AG09309 (cell line): ENCODE measurements around the gene NLGN1.

ENCODE experiments used
- DNase-seq: peaks from one replicate; pipeline ENCODE4 v3.0.0-alpha.2; 2010; ENCODE audit warnings: low read depth
- H3K4me3 ChIP-seq: 2 replicates; pipeline ENCODE4 v1.5.1; 2011; ENCODE audit warnings: mild to moderate bottlenecking, low read depth, low read length, moderate library complexity; ENCODE audit not compliant: control insufficient read depth
- TF ChIP-seq, protein P1 (sequence below): IDR thresholded peaks from 2 replicates; pipeline ENCODE4 v1.5.1; 2011; ENCODE audit warnings: mild to moderate bottlenecking, low read depth, low read length, inconsistent platforms; ENCODE audit not compliant: insufficient read depth, control insufficient read depth; ENCODE audit errors: missing control alignments

NLGN1 gene

DNA sequence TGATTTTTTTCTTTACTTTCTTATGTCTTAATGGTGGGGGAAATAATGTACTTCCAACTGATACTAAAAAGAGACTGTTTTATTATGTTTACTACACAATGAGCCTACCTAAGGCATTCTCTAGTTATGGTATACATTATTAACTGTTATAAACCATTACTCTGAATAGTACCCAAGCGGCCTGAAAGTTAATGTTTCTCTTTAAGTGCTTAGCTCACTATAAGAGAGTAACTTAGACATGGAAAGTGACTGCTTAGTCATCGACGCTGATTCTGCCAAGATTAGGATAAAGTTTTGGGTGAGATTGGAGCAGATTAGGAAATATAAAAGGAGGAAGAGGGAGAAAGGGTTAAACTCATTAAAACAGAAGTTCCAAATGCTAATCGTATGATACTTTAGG, 365.0 kb downstream of the NLGN1 start:
- DNase-seq = no peak
- H3K4me3 ChIP-seq = no peak overlapping the region
- TF ChIP-seq, protein P1, sequence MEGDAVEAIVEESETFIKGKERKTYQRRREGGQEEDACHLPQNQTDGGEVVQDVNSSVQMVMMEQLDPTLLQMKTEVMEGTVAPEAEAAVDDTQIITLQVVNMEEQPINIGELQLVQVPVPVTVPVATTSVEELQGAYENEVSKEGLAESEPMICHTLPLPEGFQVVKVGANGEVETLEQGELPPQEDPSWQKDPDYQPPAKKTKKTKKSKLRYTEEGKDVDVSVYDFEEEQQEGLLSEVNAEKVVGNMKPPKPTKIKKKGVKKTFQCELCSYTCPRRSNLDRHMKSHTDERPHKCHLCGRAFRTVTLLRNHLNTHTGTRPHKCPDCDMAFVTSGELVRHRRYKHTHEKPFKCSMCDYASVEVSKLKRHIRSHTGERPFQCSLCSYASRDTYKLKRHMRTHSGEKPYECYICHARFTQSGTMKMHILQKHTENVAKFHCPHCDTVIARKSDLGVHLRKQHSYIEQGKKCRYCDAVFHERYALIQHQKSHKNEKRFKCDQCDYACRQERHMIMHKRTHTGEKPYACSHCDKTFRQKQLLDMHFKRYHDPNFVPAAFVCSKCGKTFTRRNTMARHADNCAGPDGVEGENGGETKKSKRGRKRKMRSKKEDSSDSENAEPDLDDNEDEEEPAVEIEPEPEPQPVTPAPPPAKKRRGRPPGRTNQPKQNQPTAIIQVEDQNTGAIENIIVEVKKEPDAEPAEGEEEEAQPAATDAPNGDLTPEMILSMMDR = no peak

GRCh38 chr3:173770011-173770410, 372.5 kb downstream of the NLGN1 start:
- TF ChIP-seq, protein P1 = no peak
- peak; percentile 14 for DNase-seq
- no peak overlapping the region for H3K4me3 ChIP-seq

- H3K4me3 ChIP-seq = no peak overlapping the region
- TF ChIP-seq, protein P1 = no peak
- DNase-seq = no peak
Observed at GRCh38 chr3:173770796-173771573, 373.4 kb downstream of the NLGN1 start.

DNA sequence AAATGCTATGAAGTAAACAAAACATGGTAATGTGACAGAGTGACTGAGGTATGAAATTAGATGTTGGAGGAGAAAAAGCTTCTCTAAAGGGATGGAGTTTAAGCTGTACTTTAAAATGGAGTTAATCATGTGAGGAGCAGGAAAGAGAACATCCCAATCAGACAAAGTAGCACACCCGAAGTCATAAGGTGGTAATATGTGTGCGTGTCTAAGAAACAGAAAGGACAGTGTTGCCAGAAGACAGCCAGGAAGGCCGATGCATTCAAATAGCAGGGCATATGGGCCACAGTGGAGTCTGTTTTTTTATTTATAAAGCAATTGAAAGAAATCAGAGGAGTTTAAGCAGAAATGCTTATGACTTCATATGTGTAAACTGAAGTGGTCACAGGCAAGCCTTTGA, 376.3 kb downstream of the NLGN1 start:
- DNase-seq = no peak
- H3K4me3 ChIP-seq = no peak overlapping the region
- TF ChIP-seq, protein P1 = no peak

DNA sequence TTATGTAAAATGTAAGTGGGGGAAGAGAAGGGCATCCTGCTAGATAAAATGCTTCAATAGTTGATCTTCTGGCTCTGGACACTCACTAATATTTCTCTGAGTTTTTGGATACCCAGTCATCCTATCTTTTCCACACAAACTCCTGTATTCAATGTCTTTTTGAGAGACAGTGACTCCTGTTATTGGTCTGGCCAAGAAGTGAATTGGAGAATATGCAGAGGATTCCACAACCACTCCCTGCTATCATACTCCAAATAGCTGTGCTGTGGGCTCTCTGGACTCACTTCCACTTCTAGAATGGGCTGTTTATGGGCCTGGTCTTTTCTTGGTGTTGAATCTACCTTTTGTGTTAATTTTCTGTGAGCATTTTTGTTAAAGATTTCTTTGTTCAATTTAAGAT, 376.8 kb downstream of the NLGN1 start:
- DNase-seq = no peak
- TF ChIP-seq, protein P1 = no peak
- H3K4me3 ChIP-seq = no peak overlapping the region

DNA sequence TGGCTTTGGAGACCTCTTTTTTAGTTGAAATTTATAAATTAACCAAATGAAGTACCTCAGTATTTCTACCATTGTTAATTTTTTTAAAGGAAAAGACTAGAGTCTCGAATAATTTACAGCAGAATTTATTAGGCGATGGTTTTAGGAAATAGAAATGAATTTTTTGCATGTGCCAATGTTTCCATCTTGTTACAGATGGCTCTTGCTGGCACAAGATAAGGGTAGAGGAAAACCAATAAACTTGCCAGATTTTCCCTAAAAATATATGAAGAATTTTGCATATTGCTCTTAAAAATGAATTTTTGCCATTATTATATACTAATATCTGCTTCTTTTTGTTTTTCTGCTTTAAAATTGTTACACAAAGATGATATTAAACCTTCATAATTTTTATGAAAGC, 380.7 kb downstream of the NLGN1 start:
- TF ChIP-seq, protein P1 = no peak
- H3K4me3 ChIP-seq = no peak overlapping the region
- no peak for DNase-seq
